Aorta (tissue), 5 donors: Measurements from ENCODE around the gene OSBPL8. TPM values are rescaled to one million over a fixed set of nuclear protein-coding genes. Genes with fewer than 3 reads are reported as not detected.

Source experiments
- ATAC-seq: fragments of 200-7000 bp; cut with Tn5 transposase; one replicate; pipeline ENCODE4 v1.9.1; 2022; ENCODE audit warnings: moderate library complexity; ENCODE audit not compliant: low FRiP score
- DNase-seq, 2 donors: peaks; one replicate each; pipeline ENCODE4 v3.0.0-alpha.2; 2020
- H3K27ac ChIP-seq, 2 donors: one replicate each; pipeline ENCODE4 v1.5.1; 2013; ENCODE audit warnings: low read length in 2 of 2, mild to moderate bottlenecking in 2 of 2, moderate library complexity in 2 of 2, control low read depth in 1 of 2, inconsistent platforms in 1 of 2, low read depth in 1 of 2
- H3K27me3 ChIP-seq, 2 donors: one replicate each; pipeline ENCODE4 v1.6.1; 2013; ENCODE audit warnings: control low read depth in 1 of 2, low read length in 1 of 2, mild to moderate bottlenecking in 1 of 2, moderate library complexity in 1 of 2; ENCODE audit not compliant: insufficient read depth in 2 of 2, control insufficient read depth in 1 of 2
- H3K36me3 ChIP-seq, 2 donors: one replicate each; pipeline ENCODE4 v1.6.1; 2013; ENCODE audit warnings: control low read depth in 1 of 2, low read length in 1 of 2, mild to moderate bottlenecking in 1 of 2; ENCODE audit not compliant: insufficient read depth in 2 of 2, control insufficient read depth in 1 of 2
- H3K4me1 ChIP-seq, 2 donors: one replicate each; pipeline ENCODE4 v1.6.1; 2013; ENCODE audit warnings: low read length in 2 of 2, control low read depth in 1 of 2, mild to moderate bottlenecking in 1 of 2, moderate library complexity in 1 of 2; ENCODE audit not compliant: insufficient read depth in 2 of 2, control insufficient read depth in 1 of 2
- H3K4me3 ChIP-seq, 2 donors: one replicate each; pipeline ENCODE4 v1.5.1; 2013; ENCODE audit warnings: low read length in 2 of 2, control low read depth in 1 of 2, mild to moderate bottlenecking in 1 of 2
- H3K9me3 ChIP-seq: one replicate; pipeline ENCODE4 v1.6.1; 2013; ENCODE audit warnings: mild to moderate bottlenecking, low read length; ENCODE audit not compliant: control insufficient read depth
- WGBS, 2 donors: extraction: QIAGEN DNeasy Blood & Tissue Kit; methylation state at CpG; one replicate each; pipeline ENCODE4 v1.1.7; 2013; 5-methylcytosine and 5-hydroxymethylcytosine counted together
- intact Hi-C, 2 donors: fragments of 100-400 bp; cut with DNase I; formaldehyde crosslinking; loops; one replicate each; pipeline versions ENCODE4 v1.14.2 to v1.15.0; 2022
- polyA plus RNA-seq, 2 donors: library from polyadenylated mRNA; stranded (reverse); fragments of 200-250 nt; gene quantifications; one replicate each; pipeline ENCODE4 v1.2.3, GENCODE V29; 2013
- total RNA-seq, 2 donors: library from RNA; stranded (reverse); fragmentation: NEBNext Ultra II Directional; extraction: Animal tissue kit (Norgen Biotek cat#: 25700); gene quantifications; one replicate each; pipeline ENCODE4 v1.2.1, GENCODE V29; 2021
- donor health status: healthy with polysubstance abuse.
- donor health status: Bipolar disorder and iron deficiency.
- donor health status: DM: no; HTN: no; CAD: no.
- donor health status: DM: no; HTN: no; CAD: no.
- donor health status: DM: yes; HTN: yes; CAD: no.

OSBPL8 gene
- total and polyA plus RNA-seq, 4 donors, result 16.8 to 100 (median 47.6) TPM

GRCh38 chr12:76549131-76549530, 10.4 kb downstream of the OSBPL8 start:
- H3K9me3 ChIP-seq, result no peaks in the 10 kb centered on the region
- no peaks in the 10 kb centered on the region for H3K27me3 ChIP-seq
- intact Hi-C loops, result no loop called here
- peaks cover 0 to 3% of the 10 kb centered on the region in 2 donors for H3K4me1 ChIP-seq
- H3K4me3 ChIP-seq, result no peak overlapping the region
- no peaks in the 10 kb centered on the region for H3K36me3 ChIP-seq
- DNase-seq (no peak), ATAC-seq (no peak)
- no peak overlapping the region for H3K27ac ChIP-seq
- 78% methylated on average over 4 of the region's 4 CpGs for WGBS, 2 donors

DNA sequence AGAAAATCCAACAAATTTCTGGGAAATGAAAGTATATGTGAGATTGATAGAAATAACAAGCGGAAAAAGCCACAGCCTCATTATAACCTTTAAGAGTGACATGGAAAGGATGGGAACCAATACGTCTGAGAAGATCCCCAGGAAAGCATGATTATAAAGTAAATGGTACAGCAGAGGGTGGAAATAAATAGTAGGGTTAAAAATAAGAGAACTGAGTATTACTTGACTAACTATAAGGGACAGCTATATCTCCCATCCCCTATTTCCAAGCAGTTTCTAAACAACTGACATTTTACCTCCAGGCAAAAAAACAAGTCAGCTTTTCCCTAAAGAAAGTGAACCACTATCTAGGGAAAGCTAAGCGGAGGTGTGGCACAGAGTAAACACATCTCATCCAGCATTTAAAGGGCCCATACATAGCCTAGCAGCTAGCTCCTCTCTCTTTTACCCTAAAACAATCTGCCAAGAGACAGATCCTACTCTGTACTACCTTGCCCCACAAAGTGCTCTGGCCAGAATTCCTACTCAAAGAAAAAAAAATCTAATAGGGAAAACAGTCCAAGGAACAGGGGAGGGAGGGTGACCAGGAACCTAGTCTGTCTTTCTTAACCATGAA, 11.2 kb downstream of the OSBPL8 start:
- no peak overlapping the region for H3K27ac ChIP-seq
- intact Hi-C loops, result no loop called here
- ATAC-seq (no peak), DNase-seq (no peak)
- peaks cover 0 to 3% of the 10 kb centered on the region in 2 donors for H3K4me1 ChIP-seq
- no peak overlapping the region for H3K4me3 ChIP-seq
- 90 to 92% methylated on average over 3 of the region's 3 CpGs for WGBS, 2 donors
- no peaks in the 10 kb centered on the region for H3K9me3 ChIP-seq
- H3K36me3 ChIP-seq, result no peaks in the 10 kb centered on the region
- H3K27me3 ChIP-seq, result no peaks in the 10 kb centered on the region

- Histone ChIP-seq H3K27me3 (no peaks in the 10 kb centered on the region), H3K36me3 (no peaks in the 10 kb centered on the region), H3K4me3 (no peak overlapping the region), H3K27ac (no peak overlapping the region), H3K4me1 (peaks cover 0 to 3% of the 10 kb centered on the region in 2 donors), H3K9me3 (no peaks in the 10 kb centered on the region)
- intact Hi-C loops, result no loop called here
- ATAC-seq (no peak), DNase-seq (no peak)
- 91 to 92% methylated on average over 1 of the region's 1 CpG for WGBS, 2 donors
These were observed 12.0 kb downstream of the OSBPL8 start for GRCh38 chr12:76547526-76547925.

DNA sequence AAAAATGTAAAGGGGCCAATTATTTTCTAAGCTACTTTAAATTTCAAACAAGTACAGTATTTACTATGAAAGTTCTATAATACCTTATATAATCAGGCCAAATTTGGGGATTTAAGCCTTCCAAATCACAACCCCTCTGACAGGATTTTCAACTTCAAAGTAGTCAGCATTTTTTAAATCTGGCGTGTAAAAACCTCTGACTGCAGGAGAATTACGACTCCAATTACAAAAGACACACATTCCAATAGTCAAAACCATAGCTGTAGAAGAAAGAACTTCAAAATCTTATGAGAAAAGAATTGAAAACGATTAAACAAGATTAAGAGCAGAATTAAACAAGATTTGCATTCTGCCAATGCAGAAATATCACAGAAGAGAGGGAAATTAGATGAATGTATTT, 12.7 kb downstream of the OSBPL8 start:
- H3K4me1 ChIP-seq, result peaks cover 0 to 3% of the 10 kb centered on the region in 2 donors
- no peaks in the 10 kb centered on the region for H3K36me3 ChIP-seq
- no peak overlapping the region for H3K4me3 ChIP-seq
- WGBS, 2 donors, result 80 to 85% methylated on average over 3 of the region's 3 CpGs
- DNase-seq (no peak), ATAC-seq (no peak)
- H3K9me3 ChIP-seq, result no peaks in the 10 kb centered on the region
- H3K27ac ChIP-seq, result no peak overlapping the region
- no peaks in the 10 kb centered on the region for H3K27me3 ChIP-seq
- intact Hi-C loops, result no loop called here

DNA sequence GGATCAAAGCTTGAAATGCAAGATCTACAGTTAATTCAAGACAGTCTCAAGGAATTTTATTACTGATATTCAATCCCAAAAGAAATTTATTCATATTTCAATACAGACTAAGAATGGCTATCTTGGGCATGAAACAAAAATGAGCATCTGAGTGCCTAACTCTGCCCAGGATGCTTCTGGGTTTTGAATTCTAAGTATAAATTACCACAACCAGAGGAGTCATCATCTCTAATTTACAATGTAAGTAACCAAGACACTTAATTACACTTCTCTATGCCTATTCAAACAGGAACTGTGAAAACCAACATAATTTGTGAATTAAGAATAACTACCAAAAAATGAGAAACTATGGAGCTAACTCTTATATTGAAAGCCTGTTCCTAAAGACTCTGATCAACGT, 14.1 kb downstream of the OSBPL8 start:
- H3K9me3 ChIP-seq, result no peaks in the 10 kb centered on the region
- no peaks in the 10 kb centered on the region for H3K36me3 ChIP-seq
- DNase-seq (no peak), ATAC-seq (no peak)
- no peak overlapping the region for H3K27ac ChIP-seq
- WGBS, 2 donors, result 84 to 86% methylated on average over 1 of the region's 1 CpG
- H3K27me3 ChIP-seq, result no peaks in the 10 kb centered on the region
- H3K4me1 ChIP-seq, result peaks cover 0 to 3% of the 10 kb centered on the region in 2 donors
- H3K4me3 ChIP-seq, result no peak overlapping the region
- intact Hi-C loops, result no loop called here

GRCh38 chr12:76544601-76545261, 14.8 kb downstream of the OSBPL8 start:
- WGBS, 2 donors, result 92 to 93% methylated on average over 4 of the region's 4 CpGs
- Histone ChIP-seq H3K4me1 (peaks cover 0 to 3% of the 10 kb centered on the region in 2 donors), H3K36me3 (no peaks in the 10 kb centered on the region), H3K27ac (no peak overlapping the region), H3K9me3 (no peaks in the 10 kb centered on the region), H3K27me3 (no peaks in the 10 kb centered on the region), H3K4me3 (no peak overlapping the region)
- intact Hi-C loops, result no loop called here
- no peak for DNase-seq
- ATAC-seq, result no peak

- whole genome bisulfite sequencing, 2 donors, result 92% methylated on average over 4 of the region's 4 CpGs
- H3K27ac ChIP-seq, result no peak overlapping the region
- H3K36me3 ChIP-seq, result no peaks in the 10 kb centered on the region
- no peaks in the 10 kb centered on the region for H3K9me3 ChIP-seq
- intact Hi-C loops, result no loop called here
- DNase-seq, result no peak
- no peaks in the 10 kb centered on the region for H3K27me3 ChIP-seq
- ATAC-seq, result no peak
- no peak overlapping the region for H3K4me3 ChIP-seq
- H3K4me1 ChIP-seq, result peaks cover 0 to 3% of the 10 kb centered on the region in 2 donors
These were observed 15.7 kb downstream of the OSBPL8 start for GRCh38 chr12:76543813-76544347.

- Histone ChIP-seq H3K4me3 (no peak overlapping the region), H3K27ac (no peak overlapping the region), H3K27me3 (no peaks in the 10 kb centered on the region), H3K9me3 (no peaks in the 10 kb centered on the region), H3K36me3 (no peaks in the 10 kb centered on the region), H3K4me1 (no peaks in the 10 kb centered on the region)
- DNase-seq (no peak), ATAC-seq (no peak)
- WGBS, 2 donors, result 87 to 88% methylated on average over 5 of the region's 5 CpGs
- intact Hi-C loops, result no loop called here
These were observed 16.7 kb downstream of the OSBPL8 start for GRCh38 chr12:76542908-76543307.

- ATAC-seq, result no peak
These were observed 19.8 kb downstream of the OSBPL8 start for GRCh38 chr12:76539727-76540126.

More at GRCh38 chr12:76539727-76540126, 19.8 kb downstream of the OSBPL8 start:
- Histone ChIP-seq H3K4me1 (no peaks in the 10 kb centered on the region), H3K4me3 (no peak overlapping the region), H3K27me3 (no peaks in the 10 kb centered on the region), H3K36me3 (no peaks in the 10 kb centered on the region), H3K27ac (no peak overlapping the region), H3K9me3 (no peaks in the 10 kb centered on the region)
- intact Hi-C loops, result no loop called here
- WGBS, 2 donors, result 68 to 77% methylated on average over 6 of the region's 6 CpGs
- no peak for DNase-seq
